CD4-positive, alpha-beta T cell (primary cell): ENCODE measurements around the gene SLC22A5. TPM values are rescaled to one million over a fixed set of nuclear protein-coding genes. Genes with fewer than 3 reads are reported as not detected.
A peak's percentile ranks its signal among the peaks of the same experiment; 100 is the strongest.

ENCODE experiments used
- ATAC-seq: fragments of 200-7000 bp; cut with Tn5 transposase; one replicate; pipeline ENCODE4 v1.10.0; 2022; ENCODE audit warnings: mild to moderate bottlenecking; ENCODE audit not compliant: poor library complexity
- CTCF ChIA-PET: fragments of 350-600 bp; sonication (Branson Sonifier 250); formaldehyde crosslinking; loops from one replicate; lab custom pipeline; 2021; ENCODE audit warnings: antibody characterized with exemption, inconsistent platforms; lab: Charles Lee
- POLR2A ChIA-PET: fragments of 350-600 bp; sonication (Branson Sonifier 250); formaldehyde crosslinking; loops from one replicate; lab custom pipeline; 2021; ENCODE audit warnings: antibody characterized with exemption, inconsistent platforms; lab: Charles Lee
- DNase-seq, 14 experiments: peaks; one replicate each; pipeline ENCODE4 v3.0.0-alpha.2; 2013 to 2020; ENCODE audit warnings: mixed read lengths in 2 of 14
- H3K27ac ChIP-seq, 2 donors: one replicate each; pipeline versions ENCODE4 v1.5.1 to v1.7.0; 2013; ENCODE audit warnings: low read length in 2 of 2, low read depth in 1 of 2, mild to moderate bottlenecking in 1 of 2
- H3K27me3 ChIP-seq, 2 experiments: 1 replicate in 1 of 2; 2 replicates in 1 of 2; pipeline versions ENCODE4 v1.6.1 to v1.7.0; 2013; ENCODE audit warnings: low read length in 2 of 2, control low read depth in 1 of 2, mild to moderate bottlenecking in 1 of 2, moderate library complexity in 1 of 2; ENCODE audit not compliant: insufficient read depth in 2 of 2, control insufficient read depth in 1 of 2
- H3K36me3 ChIP-seq: one replicate; pipeline ENCODE4 v1.6.1; 2013; ENCODE audit warnings: low read length, control low read depth; ENCODE audit not compliant: insufficient read depth
- H3K4me1 ChIP-seq: one replicate; pipeline ENCODE4 v1.6.1; 2013; ENCODE audit warnings: low read length, control low read depth; ENCODE audit not compliant: insufficient read depth
- H3K4me3 ChIP-seq: one replicate; pipeline ENCODE4 v1.5.1; 2013; ENCODE audit warnings: mild to moderate bottlenecking, low read length, moderate library complexity
- H3K9me3 ChIP-seq, 2 experiments: 1 replicate in 1 of 2; 2 replicates in 1 of 2; pipeline versions ENCODE4 v1.6.1 to v1.7.0; 2013; ENCODE audit warnings: low read length in 2 of 2, mild to moderate bottlenecking in 2 of 2, control low read depth in 1 of 2, moderate library complexity in 1 of 2; ENCODE audit not compliant: control insufficient read depth in 1 of 2, insufficient read depth in 1 of 2
- H3K27ac Mint-ChIP-seq: one replicate; pipeline ENCODE4 v1.8.0; 2020; ENCODE audit warnings: mixed read lengths
- H3K27me3 Mint-ChIP-seq: one replicate; pipeline ENCODE4 v1.8.0; 2021; ENCODE audit warnings: mixed read lengths
- H3K36me3 Mint-ChIP-seq: one replicate; pipeline ENCODE4 v1.8.0; 2021; ENCODE audit warnings: low read depth, mixed read lengths
- H3K4me1 Mint-ChIP-seq: one replicate; pipeline ENCODE4 v1.8.0; 2021; ENCODE audit warnings: low read depth, mixed read lengths
- H3K4me3 Mint-ChIP-seq: one replicate; pipeline ENCODE4 v1.8.0; 2020; ENCODE audit warnings: mild to moderate bottlenecking, mixed read lengths
- H3K9me3 Mint-ChIP-seq: one replicate; pipeline ENCODE4 v1.8.0; 2020; ENCODE audit warnings: mixed read lengths
- intact Hi-C, 2 experiments: fragments of 100-400 bp; cut with DNase I in 1 of 2; cut with micrococcal nuclease in 1 of 2; formaldehyde crosslinking; loops; one replicate each; pipeline versions ENCODE4 v1.15.1 to v1.9.0; 2023 to 2025; cut with DNase I, micrococcal nuclease
- total RNA-seq, 174 experiments: library from RNA in 2 of 174; stranded (reverse) in 2 of 174; gene quantifications; one replicate each; pipeline ENCODE4 v1.2.3 and lab custom pipeline; 2021 to 2026
- TF ChIP-seq, protein P1 (sequence below): fragments of 200-600 bp; IDR thresholded peaks from one replicate; pipeline ENCODE4 v1.8.0; 2022; ENCODE audit warnings: antibody characterized with exemption, mild to moderate bottlenecking

Gene SLC22A5
- total RNA-seq, 2 experiments from 2014 or later: 4.3 to 4.5 TPM

DNA sequence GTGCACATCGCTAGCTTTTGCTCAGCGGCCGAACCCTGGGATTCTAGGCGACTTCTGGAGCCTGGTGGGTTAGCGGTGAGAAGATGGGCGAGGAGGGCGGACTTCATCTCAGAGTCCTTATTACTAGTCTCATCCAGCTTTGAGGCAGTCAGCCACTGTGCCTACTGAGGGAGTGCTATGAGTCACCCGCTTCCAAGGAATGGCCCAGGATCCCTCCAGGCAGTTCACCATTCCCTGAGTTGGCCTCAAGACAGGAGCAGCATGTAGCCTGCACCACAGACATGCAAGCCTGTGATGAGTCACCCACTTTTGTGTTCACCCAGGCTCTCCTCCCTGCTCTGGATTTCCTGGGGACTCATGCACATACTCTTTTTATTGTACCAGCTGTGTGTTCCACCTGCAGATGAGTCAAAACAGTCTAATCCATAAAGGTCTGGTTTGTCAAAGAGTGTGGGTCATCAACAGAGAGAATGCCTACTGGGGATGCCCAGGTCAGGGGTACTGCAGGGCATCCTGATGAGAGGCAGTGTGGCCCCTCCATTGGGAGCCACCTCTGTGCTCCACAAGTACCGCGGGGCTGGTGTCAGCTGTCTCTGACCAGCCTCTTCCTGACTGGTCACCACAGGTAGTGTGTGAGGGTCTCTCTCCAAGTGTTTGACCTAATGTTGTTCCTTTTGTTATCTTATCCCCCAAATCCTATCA lies 20.2 kb downstream of the SLC22A5 start:
- Mint-ChIP-seq H3K27ac (no peak overlapping the region), H3K4me3 (no peak overlapping the region), H3K36me3 (peaks cover 19% of the 10 kb centered on the region), H3K27me3 (no peaks in the 10 kb centered on the region), H3K4me1 (peaks cover 51% of the 10 kb centered on the region), H3K9me3 (no peaks in the 10 kb centered on the region)
- intact Hi-C loops: loop anchor here (5.0 to 10.0 kb wide), 4 partner anchors 33 to 493 kb away; partner anchors contain the start of gene IL3 (in 1 of the 2)
- POLR2A ChIA-PET: interaction anchor here (1.0 to 6.4 kb wide), 5 partner anchors 21 to 109 kb away, joined by 3 to 94 read pairs (median 5); partner anchors contain the start of genes IRF1 and SLC22A5
- H3K4me3 ChIP-seq: no peak overlapping the region
- no peak overlapping the region for H3K27ac ChIP-seq
- peaks cover 12% of the 10 kb centered on the region for H3K36me3 ChIP-seq
- H3K9me3 ChIP-seq: no peaks in the 10 kb centered on the region
- CTCF ChIA-PET: interaction anchor here (7.1 kb wide), 1 partner anchor 110 kb away, joined by 104 read pairs; no protein-coding TSS in a partner anchor
- no peaks in the 10 kb centered on the region for H3K27me3 ChIP-seq
- H3K4me1 ChIP-seq: peaks cover 48% of the 10 kb centered on the region
- DNase-seq: peak in 3 of 14 experiments; percentile 23 to 54 (median 40)
- TF ChIP-seq, protein P1, sequence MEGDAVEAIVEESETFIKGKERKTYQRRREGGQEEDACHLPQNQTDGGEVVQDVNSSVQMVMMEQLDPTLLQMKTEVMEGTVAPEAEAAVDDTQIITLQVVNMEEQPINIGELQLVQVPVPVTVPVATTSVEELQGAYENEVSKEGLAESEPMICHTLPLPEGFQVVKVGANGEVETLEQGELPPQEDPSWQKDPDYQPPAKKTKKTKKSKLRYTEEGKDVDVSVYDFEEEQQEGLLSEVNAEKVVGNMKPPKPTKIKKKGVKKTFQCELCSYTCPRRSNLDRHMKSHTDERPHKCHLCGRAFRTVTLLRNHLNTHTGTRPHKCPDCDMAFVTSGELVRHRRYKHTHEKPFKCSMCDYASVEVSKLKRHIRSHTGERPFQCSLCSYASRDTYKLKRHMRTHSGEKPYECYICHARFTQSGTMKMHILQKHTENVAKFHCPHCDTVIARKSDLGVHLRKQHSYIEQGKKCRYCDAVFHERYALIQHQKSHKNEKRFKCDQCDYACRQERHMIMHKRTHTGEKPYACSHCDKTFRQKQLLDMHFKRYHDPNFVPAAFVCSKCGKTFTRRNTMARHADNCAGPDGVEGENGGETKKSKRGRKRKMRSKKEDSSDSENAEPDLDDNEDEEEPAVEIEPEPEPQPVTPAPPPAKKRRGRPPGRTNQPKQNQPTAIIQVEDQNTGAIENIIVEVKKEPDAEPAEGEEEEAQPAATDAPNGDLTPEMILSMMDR: no peak
- ATAC-seq: no peak

DNA sequence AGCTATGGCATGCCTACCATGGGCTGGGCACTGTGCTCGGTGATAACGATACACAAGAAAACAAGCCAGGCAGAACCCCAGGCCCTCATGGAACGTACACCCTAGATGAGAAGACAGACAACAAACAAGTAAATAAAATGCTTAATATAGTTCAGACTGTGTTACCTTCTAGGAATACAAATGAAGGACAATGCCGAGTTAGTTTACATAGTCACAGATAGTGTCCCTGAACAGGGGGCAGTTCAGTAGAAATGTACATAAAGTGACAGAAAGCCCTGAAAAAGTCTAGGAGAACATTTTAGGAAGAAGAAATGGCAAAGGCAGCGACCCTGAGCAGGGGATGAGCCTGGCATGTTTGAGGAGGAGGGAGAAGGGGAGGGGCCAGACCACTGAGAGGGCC lies 21.7 kb downstream of the SLC22A5 start:
- Histone ChIP-seq H3K4me1 (peaks cover 47% of the 10 kb centered on the region), H3K27me3 (no peaks in the 10 kb centered on the region), H3K27ac (no peak overlapping the region), H3K4me3 (no peak overlapping the region), H3K9me3 (no peaks in the 10 kb centered on the region), H3K36me3 (peaks cover 13% of the 10 kb centered on the region)
- POLR2A ChIA-PET: interaction anchor here (0.6 to 6.4 kb wide), 6 partner anchors 65 to 108 kb away, joined by 3 to 94 read pairs (median 4); partner anchors contain the start of gene IRF1
- TF ChIP-seq, protein P1: no peak
- Mint-ChIP-seq H3K4me3 (no peak overlapping the region), H3K9me3 (no peaks in the 10 kb centered on the region), H3K4me1 (peaks cover 53% of the 10 kb centered on the region), H3K36me3 (peaks cover 23% of the 10 kb centered on the region), H3K27me3 (no peaks in the 10 kb centered on the region), H3K27ac (no peak overlapping the region)
- intact Hi-C loops: no loop called here
- ATAC-seq (no peak), DNase-seq (no peak)
- CTCF ChIA-PET: interaction anchor here (1.3 kb wide), 1 partner anchor 102 kb away, joined by 3 read pairs; no protein-coding TSS in a partner anchor

DNA sequence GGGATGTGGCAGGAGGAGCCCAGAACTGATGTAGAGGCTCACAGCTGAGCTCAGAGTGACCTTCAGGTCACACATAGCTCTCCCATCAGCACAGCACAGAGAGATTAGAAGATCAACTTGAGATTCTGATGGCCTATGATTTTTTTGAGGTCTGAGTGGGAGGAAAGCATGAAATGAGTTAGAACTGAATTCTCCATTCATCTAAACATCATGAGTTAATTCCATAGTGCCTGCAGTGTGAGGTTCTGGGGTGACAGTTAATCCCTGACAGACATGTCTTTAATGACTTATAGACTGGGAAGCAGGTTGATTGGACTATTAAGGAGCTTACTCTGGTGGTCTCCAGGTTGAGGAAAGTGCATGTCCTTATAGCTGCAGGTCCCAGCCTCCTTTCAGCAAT lies 22.4 kb downstream of the SLC22A5 start:
- Mint-ChIP-seq H3K4me3 (no peak overlapping the region), H3K27ac (no peak overlapping the region), H3K36me3 (peaks cover 23% of the 10 kb centered on the region), H3K4me1 (peaks cover 53% of the 10 kb centered on the region), H3K9me3 (no peaks in the 10 kb centered on the region), H3K27me3 (no peaks in the 10 kb centered on the region)
- ATAC-seq (no peak), DNase-seq (no peak)
- no peaks in the 10 kb centered on the region for H3K9me3 ChIP-seq
- TF ChIP-seq, protein P1: no peak
- H3K27me3 ChIP-seq: no peaks in the 10 kb centered on the region
- peaks cover 47% of the 10 kb centered on the region for H3K4me1 ChIP-seq
- peaks cover 13% of the 10 kb centered on the region for H3K36me3 ChIP-seq
- no peak overlapping the region for H3K4me3 ChIP-seq
- ChIA-PET CTCF (interaction anchor here (1.3 kb wide), 1 partner anchor 101 kb away, joined by 3 read pairs; no protein-coding TSS in a partner anchor), POLR2A (interaction anchor here (0.7 to 6.4 kb wide), 6 partner anchors 20 to 107 kb away, joined by 3 to 94 read pairs (median 3); partner anchors contain the start of gene IRF1)
- no peak overlapping the region for H3K27ac ChIP-seq
- intact Hi-C loops: no loop called here
